Endothelial cell of umbilical vein (primary cell): ENCODE results near the gene SDC1.

ENCODE experiments used
- CTCF ChIP-seq, 2 donors: IDR thresholded peaks; 1 replicate in 1 of 2; 2 replicates in 1 of 2; pipeline ENCODE4 v1.5.1; 2011; ENCODE audit warnings: low read length in 2 of 2, mild to moderate bottlenecking in 2 of 2, moderate library complexity in 2 of 2, control low read depth in 1 of 2, inconsistent platforms in 1 of 2, low read depth in 1 of 2; ENCODE audit not compliant: insufficient read depth in 1 of 2; ENCODE audit errors: extremely low read depth in 1 of 2
- EZH2 ChIP-seq: IDR thresholded peaks from 2 replicates; pipeline ENCODE4 v1.6.1; 2012; ENCODE audit warnings: borderline replicate concordance, low read depth, mild to moderate bottlenecking, moderate library complexity, low read length, inconsistent platforms; ENCODE audit not compliant: severe bottlenecking

GRCh38 chr2:20190170-20190569, 34.8 kb downstream of the SDC1 start:
- TF ChIP-seq CTCF (IDR thresholded peaks at IDR 0.05; ENCODE audit: extremely low read depth in 1 of 2, insufficient read depth in 1 of 2, low read depth in 1 of 2, low read length in 2 of 2), result no peak
- TF ChIP-seq EZH2, result no peak
